Adrenal gland (tissue), 5 donors: ENCODE measurements around the gene ZNF804A.

Source experiments
- POLR2A ChIP-seq, 2 donors: fragments of 450-650 bp; IDR thresholded peaks; one replicate each; pipeline ENCODE4 v1.6.1; 2017; ENCODE audit warnings: antibody characterized with exemption in 2 of 2, mild to moderate bottlenecking in 2 of 2, moderate library complexity in 1 of 2
- TF ChIP-seq, protein P1 (sequence below), 6 experiments: fragments of 450-650 bp in 4 of 6; fragments of 200-600 bp in 2 of 6; sonication (generic) in 1 of 6; IDR thresholded peaks; 1 replicate in 5 of 6; 2 replicates in 1 of 6; pipeline versions ENCODE4 v1.5.1 to v1.8.0; 2016 to 2021; ENCODE audit warnings: antibody characterized with exemption in 6 of 6, mild to moderate bottlenecking in 2 of 6, moderate library complexity in 1 of 6
- donor health status: DM: no; HTN: no; CAD: no.

DNA sequence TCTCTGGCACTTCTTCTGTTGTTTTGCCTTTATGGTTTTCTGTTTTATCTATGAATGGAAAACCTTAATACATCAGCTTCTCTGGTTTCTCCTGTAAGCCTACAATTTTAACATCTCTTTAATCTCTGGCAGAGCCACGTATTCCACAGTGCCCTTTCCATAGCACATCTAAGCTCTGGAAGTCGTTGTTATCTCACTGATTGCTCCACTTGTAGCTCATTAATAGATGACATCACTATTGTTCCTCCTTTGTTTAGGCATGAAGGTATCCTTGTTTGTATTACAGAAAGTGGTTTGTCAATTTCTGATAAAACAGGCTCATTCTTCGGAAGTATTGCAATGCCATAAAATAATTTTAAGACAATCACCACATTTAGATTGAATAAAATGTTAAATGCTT lies 185.2 kb downstream of the ZNF804A start:
- TF ChIP-seq, protein P1, sequence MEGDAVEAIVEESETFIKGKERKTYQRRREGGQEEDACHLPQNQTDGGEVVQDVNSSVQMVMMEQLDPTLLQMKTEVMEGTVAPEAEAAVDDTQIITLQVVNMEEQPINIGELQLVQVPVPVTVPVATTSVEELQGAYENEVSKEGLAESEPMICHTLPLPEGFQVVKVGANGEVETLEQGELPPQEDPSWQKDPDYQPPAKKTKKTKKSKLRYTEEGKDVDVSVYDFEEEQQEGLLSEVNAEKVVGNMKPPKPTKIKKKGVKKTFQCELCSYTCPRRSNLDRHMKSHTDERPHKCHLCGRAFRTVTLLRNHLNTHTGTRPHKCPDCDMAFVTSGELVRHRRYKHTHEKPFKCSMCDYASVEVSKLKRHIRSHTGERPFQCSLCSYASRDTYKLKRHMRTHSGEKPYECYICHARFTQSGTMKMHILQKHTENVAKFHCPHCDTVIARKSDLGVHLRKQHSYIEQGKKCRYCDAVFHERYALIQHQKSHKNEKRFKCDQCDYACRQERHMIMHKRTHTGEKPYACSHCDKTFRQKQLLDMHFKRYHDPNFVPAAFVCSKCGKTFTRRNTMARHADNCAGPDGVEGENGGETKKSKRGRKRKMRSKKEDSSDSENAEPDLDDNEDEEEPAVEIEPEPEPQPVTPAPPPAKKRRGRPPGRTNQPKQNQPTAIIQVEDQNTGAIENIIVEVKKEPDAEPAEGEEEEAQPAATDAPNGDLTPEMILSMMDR (IDR thresholded peaks at IDR 0.05) = no peak
- TF ChIP-seq POLR2A (IDR thresholded peaks at IDR 0.05) = no peak
